Gastroesophageal sphincter (tissue), 3 donors: ENCODE results near the gene CLEC19A.

Experiments used
- POLR2A ChIP-seq, 2 donors: fragments of 450-650 bp; IDR thresholded peaks; one replicate each; pipeline ENCODE4 v1.6.1; 2017; ENCODE audit warnings: antibody characterized with exemption in 2 of 2, mild to moderate bottlenecking in 2 of 2, moderate library complexity in 1 of 2
- TF ChIP-seq, protein P1 (sequence below), 4 experiments: fragments of 200-600 bp in 2 of 4; fragments of 450-650 bp in 2 of 4; sonication (generic) in 1 of 4; IDR thresholded peaks; one replicate each; pipeline ENCODE4 v1.5.1; 2017 to 2019; ENCODE audit warnings: antibody characterized with exemption in 4 of 4, mild to moderate bottlenecking in 2 of 4, moderate library complexity in 2 of 4

- TF ChIP-seq POLR2A (IDR thresholded peaks at IDR 0.05), result no peak
- TF ChIP-seq, protein P1, sequence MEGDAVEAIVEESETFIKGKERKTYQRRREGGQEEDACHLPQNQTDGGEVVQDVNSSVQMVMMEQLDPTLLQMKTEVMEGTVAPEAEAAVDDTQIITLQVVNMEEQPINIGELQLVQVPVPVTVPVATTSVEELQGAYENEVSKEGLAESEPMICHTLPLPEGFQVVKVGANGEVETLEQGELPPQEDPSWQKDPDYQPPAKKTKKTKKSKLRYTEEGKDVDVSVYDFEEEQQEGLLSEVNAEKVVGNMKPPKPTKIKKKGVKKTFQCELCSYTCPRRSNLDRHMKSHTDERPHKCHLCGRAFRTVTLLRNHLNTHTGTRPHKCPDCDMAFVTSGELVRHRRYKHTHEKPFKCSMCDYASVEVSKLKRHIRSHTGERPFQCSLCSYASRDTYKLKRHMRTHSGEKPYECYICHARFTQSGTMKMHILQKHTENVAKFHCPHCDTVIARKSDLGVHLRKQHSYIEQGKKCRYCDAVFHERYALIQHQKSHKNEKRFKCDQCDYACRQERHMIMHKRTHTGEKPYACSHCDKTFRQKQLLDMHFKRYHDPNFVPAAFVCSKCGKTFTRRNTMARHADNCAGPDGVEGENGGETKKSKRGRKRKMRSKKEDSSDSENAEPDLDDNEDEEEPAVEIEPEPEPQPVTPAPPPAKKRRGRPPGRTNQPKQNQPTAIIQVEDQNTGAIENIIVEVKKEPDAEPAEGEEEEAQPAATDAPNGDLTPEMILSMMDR (IDR thresholded peaks at IDR 0.05), result no peak
Measured at GRCh38 chr16:19305443-19305842, 19.9 kb downstream of the CLEC19A start.
